Esophagus mucosa (tissue), 1 donor: ENCODE measurements around the gene POLR1A. TPM values are rescaled to one million over a fixed set of nuclear protein-coding genes. Genes with fewer than 3 reads are reported as not detected.
A peak's percentile ranks its signal among the peaks of the same experiment; 100 is the strongest.

Experiments
- ATAC-seq: fragments of 200-7000 bp; cut with Tn5 transposase; one replicate; pipeline ENCODE4 v1.9.1; 2020
- total RNA-seq: library from RNA; stranded (reverse); gene quantifications from one replicate; pipeline ENCODE4 v1.2.4, GENCODE V29; 2023
- donor health status: DM: yes; HTN: yes; CAD: no.

Gene POLR1A
- total RNA-seq, 1 donor from 2014 or later: 27.5 TPM

DNA sequence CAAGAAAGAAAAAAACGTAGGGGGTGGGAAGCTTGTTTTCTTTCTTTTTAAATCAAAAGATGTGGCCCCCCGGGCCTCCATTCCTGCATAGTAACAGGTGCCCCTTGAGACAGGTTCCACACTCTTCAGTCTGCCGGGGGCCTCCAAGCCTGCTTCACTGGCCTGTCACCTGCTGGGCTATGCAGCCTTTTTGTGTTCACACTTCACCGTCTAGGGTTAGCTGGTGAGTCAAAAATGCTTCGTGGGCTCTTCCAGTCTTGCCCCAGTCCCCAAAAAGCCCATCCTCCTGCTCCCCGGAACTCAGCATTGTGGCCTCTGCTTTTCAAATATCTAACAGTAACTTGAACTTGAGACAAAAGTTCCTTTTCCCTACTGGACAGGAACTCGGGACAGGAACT, 67.9 kb downstream of the POLR1A start:
- no peak for ATAC-seq

DNA sequence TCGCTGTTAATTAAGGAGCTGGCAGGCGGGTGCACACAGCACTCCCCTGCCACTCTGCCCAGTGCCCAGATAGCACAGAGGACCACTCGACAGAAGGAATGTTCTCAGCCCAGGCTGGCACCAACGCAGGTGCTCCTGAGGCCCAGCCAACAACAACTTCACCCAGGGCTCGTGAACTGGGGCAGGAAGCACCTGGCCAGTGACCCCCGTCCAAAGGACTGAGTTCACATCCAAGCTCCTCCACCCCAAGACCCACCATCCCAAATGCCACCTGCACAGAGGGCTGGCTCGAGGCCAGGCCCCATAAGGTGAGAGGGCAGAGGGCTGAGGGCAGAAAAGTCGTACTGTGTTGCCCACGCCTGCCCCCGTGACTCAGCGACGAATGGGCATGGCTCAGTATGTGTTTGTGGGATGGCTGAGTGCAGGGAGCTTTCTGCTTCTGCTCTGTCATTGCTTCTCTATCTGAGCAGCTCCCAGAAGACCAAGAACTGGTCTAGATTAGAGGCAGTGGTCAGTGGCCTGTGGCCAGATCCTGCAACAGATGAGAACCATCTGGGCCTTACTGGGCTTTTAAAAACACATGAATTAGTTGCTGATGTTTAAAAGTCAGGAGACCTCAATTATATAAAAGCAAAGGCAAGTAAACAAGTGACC, 68.4 kb downstream of the POLR1A start:
- peak; percentile 41 for ATAC-seq

DNA sequence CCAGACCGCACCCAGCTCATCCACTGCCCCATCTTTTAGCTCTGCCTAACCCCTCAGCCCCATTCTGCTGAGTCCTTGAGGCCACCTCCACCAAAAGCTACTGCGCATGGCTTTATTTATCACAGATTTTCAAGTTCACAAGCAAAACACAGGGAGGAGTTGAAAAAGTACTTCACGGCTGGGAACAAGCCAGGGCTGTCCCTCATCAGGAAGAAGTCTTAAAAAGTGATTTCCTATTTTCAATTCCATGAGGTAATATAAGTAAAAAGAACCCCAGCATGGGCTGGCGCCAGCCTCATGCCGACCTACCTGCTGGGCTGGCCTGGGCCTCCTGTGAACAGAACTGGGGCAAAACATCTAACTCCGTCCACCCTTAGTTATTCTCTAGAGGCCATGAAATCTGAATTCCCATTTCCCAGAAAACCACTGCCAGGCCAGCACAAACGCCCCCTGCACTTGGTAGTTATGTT, 69.0 kb downstream of the POLR1A start:
- ATAC-seq: no peak

DNA sequence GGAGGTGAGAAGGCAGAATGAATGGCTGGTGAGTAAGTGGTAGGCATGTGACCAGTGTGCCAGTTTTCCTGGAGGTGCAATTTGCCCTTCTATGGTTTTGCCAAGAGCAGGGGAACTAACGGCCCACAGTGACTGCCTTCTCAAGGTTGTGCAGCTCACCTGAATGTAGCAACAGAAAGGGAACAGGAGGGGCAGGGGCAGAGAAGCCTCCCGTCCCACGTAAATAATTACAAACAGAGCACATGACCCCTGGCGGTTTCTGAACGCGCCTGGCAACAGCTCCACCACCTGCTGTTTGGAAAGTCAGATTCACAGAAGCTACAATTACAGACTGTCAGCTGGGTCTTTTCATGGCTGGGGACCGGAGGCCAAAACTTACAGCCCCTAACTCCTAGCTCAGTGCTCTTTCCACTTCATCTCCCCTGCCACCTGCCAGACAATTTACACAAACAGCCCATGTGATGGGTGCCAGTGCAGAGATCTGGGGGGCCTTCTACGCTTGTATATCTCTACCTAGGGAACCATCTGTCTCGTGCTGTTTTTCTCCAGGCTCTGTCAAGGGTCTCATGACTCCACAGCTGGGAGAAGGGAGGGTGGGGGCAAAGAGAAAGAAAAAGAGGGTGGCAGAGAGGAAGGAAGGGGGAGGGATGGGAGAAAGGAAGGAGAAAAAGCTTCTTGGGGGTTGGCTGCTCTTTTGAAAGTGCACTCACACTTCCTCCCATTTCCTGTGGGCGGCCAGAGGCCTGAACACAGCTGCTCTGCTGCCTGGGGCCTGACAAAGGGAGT, 69.6 kb downstream of the POLR1A start:
- ATAC-seq: peak; percentile 65

DNA sequence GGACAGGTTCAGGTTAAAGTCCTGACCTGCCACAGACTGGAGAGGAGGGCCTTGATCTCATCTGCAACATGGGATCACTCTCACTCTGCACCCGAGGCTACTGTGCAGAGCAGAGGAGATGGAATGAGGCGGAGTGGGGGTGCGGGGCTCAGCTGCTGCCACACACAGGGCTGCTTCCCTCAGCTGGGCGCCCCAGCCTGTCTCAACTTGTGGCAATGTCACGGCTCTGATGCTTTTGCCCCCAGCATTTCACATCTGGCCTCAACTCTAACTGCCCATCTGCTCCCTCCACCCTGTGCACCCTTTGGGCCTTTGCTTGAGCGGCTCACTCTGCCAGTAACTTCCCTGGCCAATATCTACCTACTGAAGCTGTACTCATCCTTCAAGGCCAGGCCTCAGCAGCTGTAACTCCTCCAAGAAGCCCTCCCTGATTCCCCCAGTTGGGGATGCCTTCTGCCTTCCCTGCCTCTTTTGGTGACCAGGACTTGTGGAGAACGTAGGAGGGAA, 70.3 kb downstream of the POLR1A start:
- no peak for ATAC-seq

DNA sequence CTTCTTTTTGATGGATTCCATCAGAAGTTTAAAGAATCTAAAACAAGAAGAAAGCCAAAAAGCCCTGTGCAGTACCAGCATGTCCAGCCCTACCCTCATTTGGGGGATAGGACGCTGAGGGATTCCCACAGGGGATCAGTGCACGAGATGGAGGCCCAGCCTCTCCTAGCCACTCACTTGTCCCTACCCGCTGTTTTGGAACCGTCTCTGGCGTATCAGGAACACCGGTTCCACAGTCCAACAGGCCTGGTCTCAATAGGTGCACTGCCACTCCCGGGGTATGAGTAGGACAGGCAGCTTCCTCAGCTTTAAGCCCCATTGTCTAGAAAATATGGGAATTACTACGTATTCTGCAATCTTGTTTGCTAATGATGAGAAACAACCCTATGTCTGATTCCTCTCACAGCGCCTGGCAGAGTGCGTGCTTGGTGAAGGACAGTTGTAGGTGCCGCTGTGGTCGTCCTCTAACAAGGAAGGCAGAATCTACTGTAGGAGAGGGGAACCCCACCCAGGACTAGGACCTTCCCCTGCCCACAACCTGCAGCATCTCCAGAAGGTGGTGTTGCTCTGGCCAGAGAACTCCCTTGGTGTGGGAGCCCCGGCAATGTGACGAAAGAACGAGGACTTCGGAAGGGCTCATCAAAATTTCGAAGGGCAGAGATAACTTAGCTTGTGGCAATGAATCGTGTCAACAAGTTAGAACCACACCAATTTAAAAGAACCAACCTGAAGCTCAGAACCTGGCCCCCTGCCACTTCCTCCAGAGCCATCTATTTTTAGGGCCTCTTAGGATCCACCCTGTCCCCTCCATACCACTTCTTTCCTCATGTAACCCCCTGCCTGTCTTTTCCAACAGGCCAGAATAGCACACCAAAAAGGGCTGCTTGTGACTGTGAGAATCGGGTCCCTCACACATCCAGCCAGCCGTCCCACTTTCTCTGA, 71.7 kb downstream of the POLR1A start:
- no peak for ATAC-seq

DNA sequence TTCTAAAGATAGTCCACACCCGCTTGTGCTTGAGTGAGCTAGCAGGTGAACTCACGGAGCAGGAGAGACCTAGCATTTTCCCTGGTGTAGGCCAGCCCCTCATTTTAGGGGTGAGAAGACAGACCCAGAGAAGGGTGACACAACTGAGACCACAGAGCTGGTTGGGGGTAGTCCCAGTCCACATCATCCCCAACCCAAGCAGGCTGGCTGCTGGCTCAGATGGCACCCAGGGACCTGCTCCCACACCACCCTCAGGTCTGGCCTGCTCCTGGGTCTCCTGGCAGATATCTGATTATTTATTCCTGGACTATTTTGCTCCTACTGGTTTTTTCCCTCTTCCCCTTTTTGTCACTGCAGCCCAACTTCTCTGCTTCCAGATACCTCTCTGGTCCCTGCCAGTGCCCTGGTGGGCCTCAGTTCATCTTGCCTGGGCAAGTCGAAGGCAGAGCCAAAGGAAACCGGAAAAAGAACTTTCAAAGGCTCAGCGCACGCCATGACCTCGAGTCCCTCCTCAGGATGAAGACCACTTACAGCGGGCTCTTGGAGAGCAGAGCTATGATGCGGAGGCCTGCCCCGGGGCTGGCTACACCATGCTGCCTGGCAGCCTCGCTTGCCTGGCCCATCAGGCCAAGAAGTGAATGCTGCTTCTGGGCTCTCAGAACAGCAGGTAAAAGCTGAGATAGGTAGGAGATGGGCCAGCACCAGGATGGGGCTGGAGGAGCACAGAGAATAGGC, 72.7 kb downstream of the POLR1A start:
- no peak for ATAC-seq

DNA sequence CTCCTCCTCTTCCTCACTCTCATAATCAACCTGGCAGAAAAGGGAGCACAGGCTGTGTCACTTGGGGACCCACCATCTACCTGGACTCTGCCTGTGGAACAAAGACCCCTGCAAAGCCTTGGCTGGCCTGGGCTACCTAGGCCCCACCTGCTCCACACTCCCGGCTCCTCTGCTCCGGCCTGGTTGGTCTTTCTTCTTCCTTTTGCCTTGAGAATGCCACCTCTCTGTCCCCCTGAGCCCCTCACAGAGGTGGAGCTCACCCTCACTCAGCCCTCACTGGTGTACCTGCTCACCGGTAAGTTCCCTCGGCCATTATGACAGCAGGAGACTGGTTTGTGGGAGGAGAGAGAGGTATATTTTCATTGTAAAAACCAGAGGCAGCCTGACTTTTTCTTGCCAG, 74.1 kb downstream of the POLR1A start:
- no peak for ATAC-seq

DNA sequence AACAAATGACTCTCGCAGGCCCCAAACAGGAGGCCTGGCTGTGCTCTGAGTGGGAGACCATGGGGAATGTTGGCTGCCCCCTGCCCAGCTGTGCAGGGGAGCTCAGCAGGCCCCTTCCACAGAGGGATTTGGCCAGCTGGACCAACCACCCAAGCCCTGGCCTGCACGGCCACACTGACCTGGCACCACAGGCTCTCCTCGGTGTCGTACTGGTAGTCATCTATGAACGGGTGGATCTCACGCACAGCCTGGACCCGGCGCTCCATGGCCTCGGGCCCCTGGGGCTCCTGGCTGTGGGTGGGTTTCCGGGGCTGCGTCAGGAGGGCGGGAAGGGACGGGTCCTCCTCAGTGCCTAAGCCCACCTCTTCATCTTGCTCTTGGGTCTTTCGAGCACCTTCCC, 74.5 kb downstream of the POLR1A start:
- no peak for ATAC-seq

DNA sequence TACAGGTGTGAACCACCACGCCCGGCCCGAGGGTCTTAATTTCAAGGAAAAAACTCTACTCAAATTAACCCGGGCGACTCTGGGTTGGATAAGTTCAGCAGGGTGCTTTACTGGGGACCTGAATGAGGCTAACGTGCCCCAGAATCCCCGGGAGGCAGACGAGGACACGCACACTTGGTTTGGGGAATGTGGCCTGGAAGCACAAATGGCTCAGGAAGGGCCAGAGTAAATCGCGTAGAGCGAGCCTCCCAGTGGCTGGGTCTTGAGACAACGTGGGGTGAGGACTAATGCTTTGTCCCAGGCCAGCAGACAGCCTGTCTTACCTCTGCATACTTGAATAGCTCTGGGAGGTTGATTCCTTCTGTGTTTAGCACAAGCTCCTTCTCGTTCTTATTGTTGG, 75.8 kb downstream of the POLR1A start:
- no peak for ATAC-seq

DNA sequence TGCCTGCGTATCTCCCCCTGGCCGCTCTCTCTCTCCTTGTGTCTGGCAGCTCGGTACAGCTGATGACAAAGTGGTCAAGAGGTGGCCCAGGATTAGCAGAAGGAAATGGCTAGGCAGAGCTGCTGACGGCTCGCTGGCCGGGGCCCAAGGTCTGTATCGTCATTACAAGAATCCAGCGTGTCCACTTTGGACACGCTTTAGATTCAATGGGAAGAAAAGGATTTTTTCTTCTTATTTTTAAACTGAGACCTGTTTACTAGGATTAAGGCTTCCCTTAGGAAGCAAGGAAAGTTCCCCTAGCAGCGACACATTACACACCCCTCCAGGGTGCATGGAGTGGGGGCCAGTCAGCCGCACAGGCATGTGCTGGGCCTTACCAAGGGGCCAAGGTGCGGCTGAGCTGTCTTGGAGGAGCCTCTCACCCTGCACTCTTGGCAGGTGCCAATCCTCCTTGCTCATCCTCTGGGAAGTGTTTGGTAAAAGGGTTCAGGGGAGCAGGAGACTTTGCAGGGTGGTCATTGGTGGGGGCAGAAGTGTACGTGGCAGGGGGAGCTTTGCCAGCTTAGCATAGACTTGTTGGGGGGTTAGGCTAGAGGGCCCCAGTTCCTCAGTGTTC, 76.8 kb downstream of the POLR1A start:
- no peak for ATAC-seq

DNA sequence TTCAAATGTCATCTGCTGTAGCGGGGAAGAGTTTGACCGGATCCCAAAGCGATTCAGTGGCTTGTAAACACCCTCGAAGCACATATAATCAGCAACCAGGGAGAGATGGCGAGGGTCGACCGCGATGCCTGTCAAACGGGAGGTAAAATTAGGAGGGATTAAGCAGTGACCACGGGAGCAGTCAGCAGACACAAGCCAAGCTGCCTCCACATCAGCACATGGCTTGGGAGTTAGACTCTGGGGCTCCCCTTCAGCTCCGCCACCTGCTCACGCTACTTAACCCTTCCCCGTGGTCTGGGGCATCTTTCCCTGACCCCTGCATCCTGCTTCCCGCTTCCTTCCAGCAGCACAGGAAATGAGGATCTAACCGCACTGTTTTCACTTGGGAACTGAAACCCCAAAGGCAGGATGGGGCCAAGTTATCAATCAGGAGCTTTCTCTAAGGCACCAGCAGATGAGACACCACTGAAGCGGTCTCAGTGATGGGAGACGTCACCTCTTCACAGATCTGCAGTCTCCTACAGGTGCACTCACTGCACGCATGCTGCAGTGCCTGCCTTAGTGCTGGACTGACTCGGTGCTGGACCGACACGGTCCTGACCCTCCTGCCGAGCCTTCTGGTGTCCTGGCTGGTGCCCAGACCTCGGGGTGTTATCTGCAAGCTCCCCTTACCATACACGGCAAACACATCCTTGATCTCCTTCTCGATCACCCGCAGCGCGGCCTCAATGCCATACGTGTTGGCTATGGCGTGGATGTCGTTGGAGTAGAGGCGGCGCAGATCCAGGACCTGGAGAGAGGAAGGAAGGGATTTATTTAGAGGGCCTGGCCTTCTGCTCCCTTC, 77.5 kb downstream of the POLR1A start:
- no peak for ATAC-seq

DNA sequence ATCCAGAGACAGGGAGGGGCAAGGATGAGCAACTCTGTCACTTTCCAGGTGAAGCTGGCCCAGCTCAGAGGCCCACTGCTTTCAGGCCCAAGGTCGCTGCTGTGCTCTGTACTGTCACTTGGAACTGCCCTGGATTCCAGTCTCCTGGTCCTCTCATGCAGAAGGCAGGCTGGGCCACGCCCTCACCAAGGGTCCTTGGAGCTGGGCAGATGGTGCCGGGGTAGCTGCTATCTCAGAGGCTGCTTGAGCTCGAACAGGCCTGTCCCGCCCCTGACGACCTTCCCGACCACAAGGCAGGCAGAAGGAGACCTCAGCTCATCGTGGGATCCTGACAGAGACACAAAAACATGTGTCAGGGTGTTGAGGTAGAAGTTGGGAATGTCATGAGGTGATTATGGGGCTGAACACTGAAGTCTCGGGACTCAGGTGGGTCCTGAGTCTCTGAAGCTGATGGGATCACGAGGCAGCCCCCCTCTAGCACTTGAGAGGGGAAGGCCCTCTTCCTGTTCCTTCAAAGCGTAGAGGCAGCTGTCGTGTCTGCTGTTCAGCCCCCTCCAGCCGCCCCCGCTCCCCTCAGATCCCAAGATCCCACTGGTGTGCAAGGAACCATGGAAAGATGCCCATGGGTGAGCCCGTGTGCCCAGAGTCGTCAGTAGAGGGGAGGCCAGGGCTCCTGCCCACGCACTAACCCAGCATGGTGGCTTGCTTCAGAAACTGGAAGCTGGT, 78.3 kb downstream of the POLR1A start:
- no peak for ATAC-seq

DNA sequence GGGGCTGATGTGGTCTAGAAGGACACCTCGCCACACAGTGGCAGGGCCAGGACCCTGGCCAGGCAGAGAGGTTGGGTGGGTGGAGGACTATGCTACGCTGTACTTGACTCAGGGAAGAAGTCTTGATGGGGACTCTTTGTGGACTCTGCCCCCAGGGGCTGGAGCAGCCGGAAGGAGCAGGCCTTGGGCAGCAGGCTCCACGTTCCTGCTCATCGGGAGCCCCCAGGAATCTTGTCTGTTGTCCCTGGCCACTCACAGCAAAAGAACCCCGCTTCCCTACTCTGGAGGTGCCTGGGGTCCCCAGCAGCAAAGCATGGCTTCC, 79.0 kb downstream of the POLR1A start:
- ATAC-seq: no peak

DNA sequence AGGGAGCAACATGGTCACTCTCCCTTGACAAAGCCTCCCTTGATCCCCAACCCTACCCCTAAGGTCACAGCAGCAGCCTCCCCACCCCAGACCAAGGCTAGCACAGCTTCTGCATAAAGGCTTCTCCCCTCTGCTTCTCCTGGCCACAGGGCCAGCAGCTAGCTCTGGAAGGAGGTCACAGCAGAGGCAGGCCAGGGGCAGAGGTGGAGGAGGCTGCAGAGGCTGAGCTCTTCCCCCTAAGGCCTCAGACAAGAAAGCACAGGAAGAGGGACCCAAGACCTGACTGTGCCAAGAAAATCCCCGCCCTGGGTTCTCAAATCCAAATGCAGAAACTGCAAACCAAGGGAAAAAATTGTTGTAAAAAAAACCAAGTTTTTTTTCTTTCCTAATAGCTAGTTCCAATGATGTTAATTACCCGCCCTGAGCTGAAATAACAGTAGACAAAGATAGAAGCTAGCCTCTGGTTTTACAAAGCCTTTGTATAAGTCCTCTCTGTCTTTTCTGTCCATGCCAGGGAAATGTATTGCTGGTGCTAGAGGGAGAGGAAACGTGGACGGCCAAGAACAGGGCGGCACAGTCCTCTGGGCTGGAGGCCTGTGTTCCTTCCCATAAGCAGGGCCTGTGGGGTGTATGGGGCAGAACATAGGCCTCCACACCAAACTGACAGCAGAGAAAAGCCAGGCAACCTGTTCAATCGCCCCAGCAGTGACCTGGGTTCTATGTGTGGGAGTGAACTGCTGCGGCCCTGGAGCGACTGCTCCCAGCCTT, 79.5 kb downstream of the POLR1A start:
- ATAC-seq: no peak

DNA sequence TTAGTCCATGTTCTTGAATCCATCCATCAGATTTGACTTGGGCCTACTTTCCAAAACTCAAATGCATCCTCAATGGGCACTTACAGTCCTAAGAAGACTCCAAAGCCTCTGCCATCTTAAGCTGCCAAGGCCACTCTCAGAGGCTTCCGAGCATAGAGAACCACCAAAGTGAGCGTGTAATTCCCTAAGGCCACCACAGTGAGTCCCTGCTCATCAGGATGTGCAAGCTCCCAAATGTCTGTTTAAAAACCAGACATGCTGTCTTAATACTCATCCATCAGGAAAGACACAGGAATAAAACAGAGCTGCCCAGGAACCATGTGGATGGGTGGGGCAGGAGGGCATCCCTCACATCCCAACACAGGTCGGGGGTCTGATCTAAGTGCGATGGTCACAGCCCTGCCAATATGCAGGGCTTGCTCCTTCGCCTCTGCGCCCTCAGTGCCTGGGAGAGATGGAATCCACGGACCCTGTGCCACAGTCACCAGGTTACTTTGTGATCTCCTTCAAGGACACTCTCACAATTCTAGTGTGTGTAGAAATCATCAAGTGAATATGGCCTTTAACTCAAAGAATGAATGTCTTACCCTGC, 80.4 kb downstream of the POLR1A start:
- ATAC-seq: no peak

DNA sequence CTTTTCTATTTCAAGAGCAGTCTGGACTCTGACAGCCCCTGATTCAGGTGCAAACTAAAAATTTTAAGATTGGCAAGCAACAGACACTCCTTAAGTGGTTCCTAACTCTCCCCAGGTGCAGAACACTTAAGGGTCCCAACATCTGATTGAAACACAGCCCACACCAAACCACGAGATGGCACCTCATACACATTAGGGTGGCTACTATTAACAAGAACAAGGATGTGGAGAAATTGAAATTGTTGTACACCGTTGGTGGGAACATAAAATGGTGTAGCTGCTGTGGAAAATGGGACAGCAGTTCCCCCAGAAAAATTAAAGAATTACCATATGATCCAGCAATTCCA, 82.3 kb downstream of the POLR1A start:
- ATAC-seq: no peak

DNA sequence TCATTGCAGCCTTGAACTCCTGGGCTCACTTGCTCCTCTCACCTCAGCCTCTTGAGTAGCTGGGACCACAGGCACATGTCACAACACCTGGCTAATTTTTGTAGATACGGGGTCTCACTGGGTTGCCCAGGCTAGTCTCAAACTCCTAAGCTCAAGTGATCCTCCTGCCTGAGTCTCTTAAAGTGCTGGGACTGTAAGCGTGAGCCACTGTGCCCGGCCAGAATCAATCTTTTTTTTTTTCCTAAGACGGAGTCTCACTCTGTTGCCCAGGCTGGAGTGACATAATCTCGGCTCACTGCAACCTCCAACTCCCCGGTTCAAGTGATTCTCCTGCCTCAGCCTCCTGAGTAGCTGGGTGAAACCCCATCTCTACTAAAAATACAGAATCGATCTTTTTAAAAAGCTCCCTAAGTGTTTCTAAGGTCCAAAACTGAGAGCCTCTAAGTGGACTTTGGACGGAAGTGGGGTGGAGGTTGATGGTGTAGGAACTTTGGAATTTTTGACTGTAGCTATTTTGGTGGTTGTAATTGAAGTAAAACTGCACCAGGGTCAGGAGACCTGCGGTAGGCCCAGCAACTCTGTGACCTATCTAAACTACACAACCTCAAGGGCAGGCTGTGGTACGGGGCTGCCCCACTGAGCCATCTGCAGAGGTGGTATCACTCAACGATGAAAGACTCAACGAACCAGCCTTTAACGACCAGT, 82.9 kb downstream of the POLR1A start:
- ATAC-seq: no peak
